ENCODE measurements around the gene HMOX2. TPM values are rescaled to one million over a fixed set of nuclear protein-coding genes. Genes with fewer than 3 reads are reported as not detected.

HMOX2 gene
- total RNA-seq, 1 experiment from 2014 or later: 36.7 TPM

DNA sequence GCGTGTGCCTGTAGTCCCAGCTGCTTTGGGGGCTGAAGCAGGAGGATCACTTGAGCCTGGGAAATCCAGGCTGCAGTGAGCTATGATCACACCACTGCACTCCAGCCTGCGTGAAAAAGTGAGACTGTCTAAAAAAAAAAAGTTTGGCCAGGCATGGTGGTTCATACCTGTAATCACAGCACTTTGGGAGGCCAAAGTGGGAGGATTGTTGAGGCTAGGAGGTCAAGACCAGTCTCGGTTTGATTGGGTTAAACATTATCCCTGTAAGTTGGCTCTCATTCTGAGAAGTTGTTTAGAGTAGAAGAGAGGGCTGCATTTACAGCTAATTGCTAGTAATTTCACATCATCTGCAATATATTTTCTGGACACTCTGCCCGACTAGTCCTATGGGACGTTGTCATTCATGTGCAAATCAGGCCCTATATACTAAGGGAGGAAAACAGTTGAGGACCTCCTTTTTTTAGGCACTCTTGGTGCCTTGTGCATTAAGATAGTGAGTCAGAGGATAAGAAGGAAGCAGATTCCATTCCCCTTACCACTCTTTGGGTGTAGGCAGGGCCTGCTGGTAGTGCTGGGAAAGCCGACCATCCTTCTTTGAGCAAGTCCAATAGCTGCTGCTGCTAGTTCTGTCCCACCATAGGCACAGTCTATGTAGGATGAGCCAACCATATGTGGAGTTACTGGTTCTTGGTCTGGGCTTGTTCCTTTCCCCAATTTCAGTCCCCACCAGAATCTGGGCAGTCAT, 18.7 kb downstream of the HMOX2 start:
- TF ChIP-seq, protein P1, sequence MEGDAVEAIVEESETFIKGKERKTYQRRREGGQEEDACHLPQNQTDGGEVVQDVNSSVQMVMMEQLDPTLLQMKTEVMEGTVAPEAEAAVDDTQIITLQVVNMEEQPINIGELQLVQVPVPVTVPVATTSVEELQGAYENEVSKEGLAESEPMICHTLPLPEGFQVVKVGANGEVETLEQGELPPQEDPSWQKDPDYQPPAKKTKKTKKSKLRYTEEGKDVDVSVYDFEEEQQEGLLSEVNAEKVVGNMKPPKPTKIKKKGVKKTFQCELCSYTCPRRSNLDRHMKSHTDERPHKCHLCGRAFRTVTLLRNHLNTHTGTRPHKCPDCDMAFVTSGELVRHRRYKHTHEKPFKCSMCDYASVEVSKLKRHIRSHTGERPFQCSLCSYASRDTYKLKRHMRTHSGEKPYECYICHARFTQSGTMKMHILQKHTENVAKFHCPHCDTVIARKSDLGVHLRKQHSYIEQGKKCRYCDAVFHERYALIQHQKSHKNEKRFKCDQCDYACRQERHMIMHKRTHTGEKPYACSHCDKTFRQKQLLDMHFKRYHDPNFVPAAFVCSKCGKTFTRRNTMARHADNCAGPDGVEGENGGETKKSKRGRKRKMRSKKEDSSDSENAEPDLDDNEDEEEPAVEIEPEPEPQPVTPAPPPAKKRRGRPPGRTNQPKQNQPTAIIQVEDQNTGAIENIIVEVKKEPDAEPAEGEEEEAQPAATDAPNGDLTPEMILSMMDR (IDR thresholded peaks at IDR 0.05; ENCODE audit: insufficient read depth in 1 of 2, low read depth in 1 of 2, low read length in 1 of 2, severe bottlenecking in 1 of 2, unreplicated experiment in 1 of 2): no peak
- Mint-ChIP-seq H3K27ac (ENCODE audit: unreplicated experiment) (no peak overlapping the region), H3K4me3 (ENCODE audit: unreplicated experiment) (no peak overlapping the region), H3K36me3 (ENCODE audit: insufficient read depth, unreplicated experiment) (peaks cover 6% of the 10 kb centered on the region), H3K4me1 (ENCODE audit: low read depth, unreplicated experiment) (peaks cover 10% of the 10 kb centered on the region), H3K9me3 (ENCODE audit: unreplicated experiment) (no peaks in the 10 kb centered on the region), H3K27me3 (ENCODE audit: insufficient read depth, unreplicated experiment) (no peaks in the 10 kb centered on the region)
- H3K9me3 ChIP-seq: no peaks in the 10 kb centered on the region
- no peak overlapping the region for H3K4me3 ChIP-seq (ENCODE audit: low read depth, low read length)
- no peaks in the 10 kb centered on the region for H3K36me3 ChIP-seq (ENCODE audit: control insufficient read depth, insufficient read depth, low read length)
- POLR2A ChIA-PET: interaction anchor here (0.6 kb wide), 1 partner anchor 1394 kb away, joined by 3 read pairs; no protein-coding TSS in a partner anchor
- CTCF ChIA-PET: no interaction called here
- no peak for DNase-seq
- no peaks in the 10 kb centered on the region for H3K27me3 ChIP-seq (replicated peaks; ENCODE audit: control insufficient read depth, insufficient read depth, low read length)
- peaks cover 3% of the 10 kb centered on the region for H3K4me1 ChIP-seq
- intact Hi-C loops (cut with micrococcal nuclease; ENCODE audit: unreplicated experiment): no loop called here
- BruUV-seq (replicated peaks): no TSS peak

DNA sequence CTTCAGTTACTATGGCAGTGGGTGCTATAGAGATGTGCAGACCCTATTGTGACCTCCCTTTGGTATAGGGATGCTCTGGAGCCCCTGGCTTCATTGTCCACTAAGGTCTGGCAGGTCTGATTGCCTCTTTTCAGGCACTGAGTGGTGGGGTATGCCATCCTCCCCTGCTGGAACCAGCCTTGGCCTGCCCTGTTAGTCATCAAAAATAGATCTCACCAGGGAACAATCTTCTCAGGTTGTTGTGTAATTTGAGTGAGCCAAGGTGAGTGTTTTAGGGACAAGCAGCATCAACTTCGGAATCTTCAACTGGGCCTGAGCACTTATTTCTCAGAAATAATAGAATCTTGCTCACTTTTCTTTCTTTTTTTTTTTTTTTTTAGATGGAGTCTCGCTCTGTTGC, 19.6 kb downstream of the HMOX2 start:
- no peaks in the 10 kb centered on the region for H3K9me3 ChIP-seq
- ChIA-PET POLR2A (no interaction called here), CTCF (no interaction called here)
- Mint-ChIP-seq H3K27me3 (ENCODE audit: insufficient read depth, unreplicated experiment) (no peaks in the 10 kb centered on the region), H3K4me1 (ENCODE audit: low read depth, unreplicated experiment) (peaks cover 18% of the 10 kb centered on the region), H3K36me3 (ENCODE audit: insufficient read depth, unreplicated experiment) (peaks cover 6% of the 10 kb centered on the region), H3K9me3 (ENCODE audit: unreplicated experiment) (no peaks in the 10 kb centered on the region), H3K27ac (ENCODE audit: unreplicated experiment) (no peak overlapping the region), H3K4me3 (ENCODE audit: unreplicated experiment) (no peak overlapping the region)
- no peak overlapping the region for H3K4me3 ChIP-seq (ENCODE audit: low read depth, low read length)
- no TSS peak for BruUV-seq (replicated peaks)
- TF ChIP-seq, protein P1 (IDR thresholded peaks at IDR 0.05; ENCODE audit: insufficient read depth in 1 of 2, low read depth in 1 of 2, low read length in 1 of 2, severe bottlenecking in 1 of 2, unreplicated experiment in 1 of 2): no peak
- peaks cover 12% of the 10 kb centered on the region for H3K4me1 ChIP-seq
- no peaks in the 10 kb centered on the region for H3K27me3 ChIP-seq (replicated peaks; ENCODE audit: control insufficient read depth, insufficient read depth, low read length)
- no peaks in the 10 kb centered on the region for H3K36me3 ChIP-seq (ENCODE audit: control insufficient read depth, insufficient read depth, low read length)
- intact Hi-C loops (cut with micrococcal nuclease; ENCODE audit: unreplicated experiment): no loop called here
- no peak for DNase-seq

DNA sequence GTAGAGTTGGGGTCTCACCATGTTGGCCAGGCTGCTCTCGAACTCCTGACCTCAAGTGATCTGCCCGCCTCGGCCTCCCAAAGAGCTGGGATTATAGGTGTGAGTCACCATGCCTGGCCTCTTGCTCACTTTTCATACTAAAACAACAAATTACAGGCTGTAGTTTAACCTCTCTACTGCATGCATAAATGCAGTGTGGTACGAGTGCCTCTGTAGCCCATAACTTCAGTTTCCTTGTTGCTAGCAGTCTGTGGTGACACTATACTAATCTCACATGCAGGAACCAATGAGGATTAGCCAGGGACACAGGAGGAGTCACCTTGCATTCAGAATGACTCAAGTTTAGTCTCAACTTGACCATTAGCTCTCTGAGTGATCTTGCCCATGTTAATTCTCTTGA, 20.1 kb downstream of the HMOX2 start:
- no TSS peak for BruUV-seq (replicated peaks)
- Mint-ChIP-seq H3K4me3 (ENCODE audit: unreplicated experiment) (no peak overlapping the region), H3K27ac (ENCODE audit: unreplicated experiment) (no peak overlapping the region), H3K9me3 (ENCODE audit: unreplicated experiment) (no peaks in the 10 kb centered on the region), H3K36me3 (ENCODE audit: insufficient read depth, unreplicated experiment) (peaks cover 6% of the 10 kb centered on the region), H3K27me3 (ENCODE audit: insufficient read depth, unreplicated experiment) (no peaks in the 10 kb centered on the region), H3K4me1 (ENCODE audit: low read depth, unreplicated experiment) (peaks cover 23% of the 10 kb centered on the region)
- Histone ChIP-seq H3K27me3 (replicated peaks; ENCODE audit: control insufficient read depth, insufficient read depth, low read length) (no peaks in the 10 kb centered on the region), H3K36me3 (ENCODE audit: control insufficient read depth, insufficient read depth, low read length) (no peaks in the 10 kb centered on the region), H3K9me3 (no peaks in the 10 kb centered on the region), H3K4me1 (peaks cover 16% of the 10 kb centered on the region), H3K4me3 (ENCODE audit: low read depth, low read length) (no peak overlapping the region)
- intact Hi-C loops (cut with micrococcal nuclease; ENCODE audit: unreplicated experiment): no loop called here
- TF ChIP-seq, protein P1 (IDR thresholded peaks at IDR 0.05; ENCODE audit: insufficient read depth in 1 of 2, low read depth in 1 of 2, low read length in 1 of 2, severe bottlenecking in 1 of 2, unreplicated experiment in 1 of 2): no peak
- DNase-seq: no peak
- POLR2A ChIA-PET: no interaction called here
- CTCF ChIA-PET: no interaction called here

Data from Caco-2 (cell line).